SK-N-SH (cell line): Measurements from ENCODE around the gene CLCNKB. TPM values are rescaled to one million over a fixed set of nuclear protein-coding genes. Genes with fewer than 3 reads are reported as not detected.
A peak's percentile ranks its signal among the peaks of the same experiment; 100 is the strongest.

Experiments
- CTCF ChIA-PET: fragments of 300-600, 350-600 bp; formaldehyde crosslinking; extraction: SDS; loops from one replicate; lab custom pipeline; 2021; lab: Yijun Ruan, JAX
- POLR2A ChIA-PET: fragments of 350-600 bp; sonication (Branson Sonifier 250); formaldehyde crosslinking; extraction: SDS; loops from one replicate; lab custom pipeline; 2020; ENCODE audit warnings: antibody characterized with exemption, inconsistent platforms; lab: Yijun Ruan, JAX
- DNase-seq: peaks from one replicate; pipeline ENCODE4 v3.0.0; 2012
- H2AFZ ChIP-seq: fragments of 200-600 bp; sonication (generic); 2 replicates; pipeline ENCODE4 v1.8.1; 2016; ENCODE audit warnings: antibody characterized with exemption, mild to moderate bottlenecking, low read depth
- H3F3A ChIP-seq: fragments of 200-600 bp; sonication (generic); replicated peaks from 2 replicates; pipeline ENCODE3; 2016; ENCODE audit warnings: antibody characterized with exemption, mild to moderate bottlenecking; ENCODE audit not compliant: insufficient read depth
- H3K27ac ChIP-seq, 2 experiments: fragments of 200-500 bp in 1 of 2; fragments of 200-600 bp in 1 of 2; sonication (Bioruptor generic) in 1 of 2; sonication (generic), shearing (Covaris generic) in 1 of 2; 2 replicates each; pipeline versions ENCODE4 v1.5.1 to v1.6.1; 2014 to 2016; ENCODE audit warnings: low read depth in 2 of 2, inconsistent platforms in 1 of 2, low read length in 1 of 2, mild to moderate bottlenecking in 1 of 2, mixed read lengths in 1 of 2
- H3K27me3 ChIP-seq: fragments of 200-600 bp; sonication (generic), shearing (Covaris generic); 2 replicates; pipeline ENCODE4 v1.6.1; 2016; ENCODE audit warnings: mixed run types; ENCODE audit not compliant: insufficient read depth
- H3K36me3 ChIP-seq, 2 experiments: fragments of 200-500 bp in 1 of 2; fragments of 200-600 bp in 1 of 2; sonication (Bioruptor generic) in 1 of 2; sonication (generic) in 1 of 2; replicated peaks in 1 of 2; 2 replicates each; pipeline versions ENCODE3 to v1.5.1; 2014 to 2016; ENCODE audit warnings: low read length in 1 of 2, mild to moderate bottlenecking in 1 of 2; ENCODE audit not compliant: insufficient read depth in 2 of 2, control insufficient read depth in 1 of 2
- H3K4me1 ChIP-seq, 2 experiments: fragments of 200-500 bp in 1 of 2; fragments of 200-600 bp in 1 of 2; sonication (Bioruptor generic) in 1 of 2; sonication (generic), shearing (Covaris generic) in 1 of 2; 2 replicates each; pipeline versions ENCODE4 v1.5.1 to v1.6.1; 2014 to 2016; ENCODE audit warnings: low read depth in 1 of 2, low read length in 1 of 2, mixed run types in 1 of 2; ENCODE audit not compliant: insufficient read depth in 2 of 2, control insufficient read depth in 1 of 2
- H3K4me2 ChIP-seq: fragments of 200-600 bp; sonication (generic), shearing (Covaris generic); 2 replicates; pipeline ENCODE4 v1.6.1; 2017; ENCODE audit warnings: mixed run types
- H3K4me3 ChIP-seq, 2 experiments: fragments of 200-500 bp in 1 of 2; fragments of 200-600 bp in 1 of 2; sonication (Bioruptor generic) in 1 of 2; sonication (generic), shearing (Covaris generic) in 1 of 2; 2 replicates each; pipeline versions ENCODE4 v1.5.1 to v1.8.1; 2014 to 2016; ENCODE audit warnings: low read depth in 2 of 2, inconsistent platforms in 1 of 2, low read length in 1 of 2, mild to moderate bottlenecking in 1 of 2, mixed read lengths in 1 of 2, moderate library complexity in 1 of 2
- H3K79me2 ChIP-seq: fragments of 200-600 bp; sonication (generic); 2 replicates; pipeline ENCODE4 v1.8.1; 2017; ENCODE audit warnings: mild to moderate bottlenecking; ENCODE audit not compliant: insufficient read depth
- H3K9ac ChIP-seq: fragments of 200-600 bp; sonication (generic); 2 replicates; pipeline ENCODE4 v1.6.1; 2017; ENCODE audit warnings: mixed run types
- H3K9me2 ChIP-seq: fragments of 200-600 bp; sonication (generic); 2 replicates; pipeline ENCODE4 v1.6.1; 2017; ENCODE audit warnings: mixed run types
- H3K9me3 ChIP-seq: fragments of 200-600 bp; sonication (generic); 2 replicates; pipeline ENCODE4 v1.6.1; 2017; ENCODE audit warnings: mixed run types, mild to moderate bottlenecking, moderate library complexity
- H4K20me1 ChIP-seq: fragments of 200-600 bp; sonication (generic); 2 replicates; pipeline ENCODE4 v1.6.1; 2017; ENCODE audit warnings: mild to moderate bottlenecking, mixed run types; ENCODE audit not compliant: insufficient read depth
- JUND ChIP-seq: IDR thresholded peaks from 2 replicates; pipeline ENCODE4 v1.4.0; 2012
- RAD21 ChIP-seq: IDR thresholded peaks from 2 replicates; pipeline ENCODE4 v1.6.1; 2012; ENCODE audit warnings: mild to moderate bottlenecking, low read length
- SMC3 ChIP-seq: IDR thresholded peaks from 2 replicates; pipeline ENCODE4 v1.6.1; 2012; ENCODE audit warnings: low read depth, low read length, improper control_type of control experiment
- WGBS: methylation state at CpG from one replicate; pipeline ENCODE4 v1.1.6; 2017; ENCODE audit warnings: low lambda C conversion rate; 5-methylcytosine and 5-hydroxymethylcytosine counted together
- polyA plus RNA-seq, 3 experiments: library from polyadenylated mRNA; depleted of rRNA; stranded (reverse); fragments of >200 nt; gene quantifications; 2 replicates each; pipeline ENCODE4 v1.2.3, GENCODE V29; 2012
- TF ChIP-seq, protein P1 (sequence below): IDR thresholded peaks from 2 replicates; pipeline ENCODE4 v1.4.0; 2012; ENCODE audit warnings: low read depth, borderline replicate concordance
- TF ChIP-seq, protein P2 (sequence below): fragments of 200-600 bp; sonication (generic); IDR thresholded peaks from 2 replicates; pipeline ENCODE4 v1.6.1; 2017; ENCODE audit warnings: antibody characterized with exemption, mild to moderate bottlenecking, moderate library complexity
- TF ChIP-seq, protein P3 (sequence below): IDR thresholded peaks from 2 replicates; pipeline ENCODE4 v1.6.1; 2012; ENCODE audit warnings: mild to moderate bottlenecking, low read depth, low read length, moderate library complexity

Gene CLCNKB
- polyA plus RNA-seq, 1 of the 3 experiments (the other 2 are of a cell fraction): 0.41 TPM

DNA sequence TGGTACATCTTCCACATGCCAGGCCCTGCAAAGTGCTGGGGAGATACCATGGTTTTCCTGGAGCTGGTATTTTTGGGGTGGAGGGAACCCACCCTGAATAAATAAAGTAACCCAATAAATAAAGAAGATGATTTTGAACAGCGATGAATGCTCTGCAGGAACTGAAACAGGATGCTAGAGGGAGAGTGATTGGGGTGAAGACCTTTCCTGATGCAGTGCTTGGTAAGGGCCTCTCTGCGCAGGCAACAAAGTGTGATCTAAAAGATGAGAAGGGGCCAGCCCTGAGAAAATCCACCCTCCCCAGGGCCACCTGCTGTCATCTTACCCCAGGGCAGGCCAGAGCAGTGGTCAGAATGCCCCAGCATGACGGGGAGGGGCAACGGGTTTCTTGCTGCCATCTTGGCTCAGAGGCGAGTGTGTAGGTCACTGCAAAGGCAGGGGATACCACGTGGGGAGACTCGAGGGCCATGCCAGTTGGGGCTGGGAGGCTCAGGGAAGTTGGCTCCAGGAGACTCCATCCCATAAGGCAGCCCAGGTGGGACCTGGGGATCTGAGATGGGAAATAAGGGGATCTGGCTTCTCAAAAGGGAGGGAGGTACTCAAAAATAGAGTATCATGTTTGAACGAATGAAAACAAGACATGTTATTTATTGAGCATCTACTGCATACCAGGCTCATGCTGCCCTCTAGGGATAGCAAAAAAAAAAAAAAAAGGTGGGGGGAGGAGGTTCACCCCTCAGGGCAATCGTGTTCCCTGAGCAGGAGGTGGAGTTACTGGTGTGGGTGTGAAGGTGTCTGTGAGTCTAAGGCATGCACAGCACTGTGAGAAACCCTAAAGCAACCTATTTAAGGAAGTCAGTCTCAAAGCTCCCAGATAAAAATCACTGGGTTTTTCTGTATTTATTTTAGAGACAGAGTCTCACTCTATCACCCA is 36.8 kb upstream of the CLCNKB start:
- Histone ChIP-seq H3K9me2 (no peaks in the 10 kb centered on the region), H3K27me3 (no peaks in the 10 kb centered on the region), H3K4me1 (no peaks in the 10 kb centered on the region; a peak in 1 of 4 replicates), H3K9me3 (no peaks in the 10 kb centered on the region), H3K9ac (no peak overlapping the region), H4K20me1 (no peaks in the 10 kb centered on the region), H3K27ac (no peak overlapping the region), H3K79me2 (no peaks in the 10 kb centered on the region), H3K36me3 (no peaks in the 10 kb centered on the region), H3K4me2 (no peak overlapping the region), H3K4me3 (no peak overlapping the region), H2AFZ (no peak overlapping the region), H3F3A (no peaks in the 10 kb centered on the region)
- no peak for DNase-seq
- POLR2A ChIA-PET: no interaction called here
- TF ChIP-seq, protein P1, sequence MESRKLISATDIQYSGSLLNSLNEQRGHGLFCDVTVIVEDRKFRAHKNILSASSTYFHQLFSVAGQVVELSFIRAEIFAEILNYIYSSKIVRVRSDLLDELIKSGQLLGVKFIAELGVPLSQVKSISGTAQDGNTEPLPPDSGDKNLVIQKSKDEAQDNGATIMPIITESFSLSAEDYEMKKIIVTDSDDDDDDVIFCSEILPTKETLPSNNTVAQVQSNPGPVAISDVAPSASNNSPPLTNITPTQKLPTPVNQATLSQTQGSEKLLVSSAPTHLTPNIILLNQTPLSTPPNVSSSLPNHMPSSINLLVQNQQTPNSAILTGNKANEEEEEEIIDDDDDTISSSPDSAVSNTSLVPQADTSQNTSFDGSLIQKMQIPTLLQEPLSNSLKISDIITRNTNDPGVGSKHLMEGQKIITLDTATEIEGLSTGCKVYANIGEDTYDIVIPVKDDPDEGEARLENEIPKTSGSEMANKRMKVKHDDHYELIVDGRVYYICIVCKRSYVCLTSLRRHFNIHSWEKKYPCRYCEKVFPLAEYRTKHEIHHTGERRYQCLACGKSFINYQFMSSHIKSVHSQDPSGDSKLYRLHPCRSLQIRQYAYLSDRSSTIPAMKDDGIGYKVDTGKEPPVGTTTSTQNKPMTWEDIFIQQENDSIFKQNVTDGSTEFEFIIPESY: no peak
- TF ChIP-seq RAD21: peak; percentile 19; the same call in 1 of the 2 replicates
- TF ChIP-seq, protein P2, sequence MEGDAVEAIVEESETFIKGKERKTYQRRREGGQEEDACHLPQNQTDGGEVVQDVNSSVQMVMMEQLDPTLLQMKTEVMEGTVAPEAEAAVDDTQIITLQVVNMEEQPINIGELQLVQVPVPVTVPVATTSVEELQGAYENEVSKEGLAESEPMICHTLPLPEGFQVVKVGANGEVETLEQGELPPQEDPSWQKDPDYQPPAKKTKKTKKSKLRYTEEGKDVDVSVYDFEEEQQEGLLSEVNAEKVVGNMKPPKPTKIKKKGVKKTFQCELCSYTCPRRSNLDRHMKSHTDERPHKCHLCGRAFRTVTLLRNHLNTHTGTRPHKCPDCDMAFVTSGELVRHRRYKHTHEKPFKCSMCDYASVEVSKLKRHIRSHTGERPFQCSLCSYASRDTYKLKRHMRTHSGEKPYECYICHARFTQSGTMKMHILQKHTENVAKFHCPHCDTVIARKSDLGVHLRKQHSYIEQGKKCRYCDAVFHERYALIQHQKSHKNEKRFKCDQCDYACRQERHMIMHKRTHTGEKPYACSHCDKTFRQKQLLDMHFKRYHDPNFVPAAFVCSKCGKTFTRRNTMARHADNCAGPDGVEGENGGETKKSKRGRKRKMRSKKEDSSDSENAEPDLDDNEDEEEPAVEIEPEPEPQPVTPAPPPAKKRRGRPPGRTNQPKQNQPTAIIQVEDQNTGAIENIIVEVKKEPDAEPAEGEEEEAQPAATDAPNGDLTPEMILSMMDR: peak; percentile 38; the same call in 1 of the 2 replicates
- peak; percentile 7; the same call in 1 of the 2 replicates for TF ChIP-seq SMC3
- WGBS: 66% methylated on average over 9 of the region's 9 CpGs
- CTCF ChIA-PET: interaction anchor here (1.0 to 6.1 kb wide), 14 partner anchors 11 to 215 kb away, joined by 3 to 58 read pairs (median 4); partner anchors contain the start of genes FAM131C and HSPB7

- Histone ChIP-seq H3K27me3 (no peaks in the 10 kb centered on the region), H3K9me3 (no peaks in the 10 kb centered on the region), H3F3A (no peaks in the 10 kb centered on the region), H3K4me2 (no peak overlapping the region), H3K9me2 (no peaks in the 10 kb centered on the region), H3K4me3 (no peak overlapping the region), H3K9ac (no peak overlapping the region), H3K36me3 (no peaks in the 10 kb centered on the region), H3K4me1 (no peaks in the 10 kb centered on the region; a peak in 1 of 4 replicates), H2AFZ (no peak overlapping the region), H3K27ac (no peak overlapping the region), H3K79me2 (no peaks in the 10 kb centered on the region), H4K20me1 (no peaks in the 10 kb centered on the region)
- WGBS: 81% methylated on average over 6 of the region's 6 CpGs
- TF ChIP-seq, protein P3, sequence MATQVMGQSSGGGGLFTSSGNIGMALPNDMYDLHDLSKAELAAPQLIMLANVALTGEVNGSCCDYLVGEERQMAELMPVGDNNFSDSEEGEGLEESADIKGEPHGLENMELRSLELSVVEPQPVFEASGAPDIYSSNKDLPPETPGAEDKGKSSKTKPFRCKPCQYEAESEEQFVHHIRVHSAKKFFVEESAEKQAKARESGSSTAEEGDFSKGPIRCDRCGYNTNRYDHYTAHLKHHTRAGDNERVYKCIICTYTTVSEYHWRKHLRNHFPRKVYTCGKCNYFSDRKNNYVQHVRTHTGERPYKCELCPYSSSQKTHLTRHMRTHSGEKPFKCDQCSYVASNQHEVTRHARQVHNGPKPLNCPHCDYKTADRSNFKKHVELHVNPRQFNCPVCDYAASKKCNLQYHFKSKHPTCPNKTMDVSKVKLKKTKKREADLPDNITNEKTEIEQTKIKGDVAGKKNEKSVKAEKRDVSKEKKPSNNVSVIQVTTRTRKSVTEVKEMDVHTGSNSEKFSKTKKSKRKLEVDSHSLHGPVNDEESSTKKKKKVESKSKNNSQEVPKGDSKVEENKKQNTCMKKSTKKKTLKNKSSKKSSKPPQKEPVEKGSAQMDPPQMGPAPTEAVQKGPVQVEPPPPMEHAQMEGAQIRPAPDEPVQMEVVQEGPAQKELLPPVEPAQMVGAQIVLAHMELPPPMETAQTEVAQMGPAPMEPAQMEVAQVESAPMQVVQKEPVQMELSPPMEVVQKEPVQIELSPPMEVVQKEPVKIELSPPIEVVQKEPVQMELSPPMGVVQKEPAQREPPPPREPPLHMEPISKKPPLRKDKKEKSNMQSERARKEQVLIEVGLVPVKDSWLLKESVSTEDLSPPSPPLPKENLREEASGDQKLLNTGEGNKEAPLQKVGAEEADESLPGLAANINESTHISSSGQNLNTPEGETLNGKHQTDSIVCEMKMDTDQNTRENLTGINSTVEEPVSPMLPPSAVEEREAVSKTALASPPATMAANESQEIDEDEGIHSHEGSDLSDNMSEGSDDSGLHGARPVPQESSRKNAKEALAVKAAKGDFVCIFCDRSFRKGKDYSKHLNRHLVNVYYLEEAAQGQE: no peak
- TF ChIP-seq JUND: no peak
- ChIA-PET CTCF (interaction anchor here (0.7 to 6.1 kb wide), 18 partner anchors 10 to 216 kb away, joined by 3 to 58 read pairs (median 3); partner anchors contain the start of genes FAM131C and HSPB7), POLR2A (no interaction called here)
- DNase-seq: no peak
Measured at GRCh38 chr1:16007671-16008341, 35.8 kb upstream of the CLCNKB start.
